ENCODE results near the gene C4orf50. TPM values are rescaled to one million over a fixed set of nuclear protein-coding genes. Genes with fewer than 3 reads are reported as not detected.

Gene C4orf50
- total and polyA plus RNA-seq, 11 donors: 0.05 to 0.11 TPM; not detected in 9

DNA sequence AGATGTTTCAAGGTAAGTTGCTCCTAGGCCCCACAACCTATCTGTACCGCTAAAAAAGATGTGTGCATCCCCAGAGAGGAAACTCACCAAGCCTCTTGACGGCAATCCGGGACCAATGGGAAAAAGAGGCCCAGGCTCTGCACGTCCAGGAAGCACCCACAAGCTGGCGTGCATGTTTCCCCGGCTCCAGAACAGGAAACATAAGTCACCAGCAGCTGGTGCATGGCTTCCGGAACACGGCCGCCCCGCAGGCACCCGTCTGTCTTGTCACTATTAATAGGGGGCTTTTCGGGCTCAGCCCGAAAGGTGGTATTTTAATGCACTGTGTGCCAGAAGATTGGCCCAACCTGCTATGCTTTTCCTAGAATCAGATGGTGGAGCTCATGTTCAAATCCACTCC is 147.5 kb downstream of the C4orf50 start:
- Histone ChIP-seq H3K4me3 (no peak overlapping the region), H3K36me3 (no peaks in the 10 kb centered on the region), H3K9me3 (no peaks in the 10 kb centered on the region), H3K27me3 (peaks cover 0 to 8% (median 0%) of the 10 kb centered on the region in 9 donors), H3K27ac (no peak overlapping the region), H3K4me1 (no peaks in the 10 kb centered on the region)
- DNase-seq: no peak
- WGBS, 4 donors: 70 to 91% (median 74%) methylated on average over 12 to 13 of the region's 13 CpGs
- no peak for ATAC-seq
- TF ChIP-seq, protein P1, sequence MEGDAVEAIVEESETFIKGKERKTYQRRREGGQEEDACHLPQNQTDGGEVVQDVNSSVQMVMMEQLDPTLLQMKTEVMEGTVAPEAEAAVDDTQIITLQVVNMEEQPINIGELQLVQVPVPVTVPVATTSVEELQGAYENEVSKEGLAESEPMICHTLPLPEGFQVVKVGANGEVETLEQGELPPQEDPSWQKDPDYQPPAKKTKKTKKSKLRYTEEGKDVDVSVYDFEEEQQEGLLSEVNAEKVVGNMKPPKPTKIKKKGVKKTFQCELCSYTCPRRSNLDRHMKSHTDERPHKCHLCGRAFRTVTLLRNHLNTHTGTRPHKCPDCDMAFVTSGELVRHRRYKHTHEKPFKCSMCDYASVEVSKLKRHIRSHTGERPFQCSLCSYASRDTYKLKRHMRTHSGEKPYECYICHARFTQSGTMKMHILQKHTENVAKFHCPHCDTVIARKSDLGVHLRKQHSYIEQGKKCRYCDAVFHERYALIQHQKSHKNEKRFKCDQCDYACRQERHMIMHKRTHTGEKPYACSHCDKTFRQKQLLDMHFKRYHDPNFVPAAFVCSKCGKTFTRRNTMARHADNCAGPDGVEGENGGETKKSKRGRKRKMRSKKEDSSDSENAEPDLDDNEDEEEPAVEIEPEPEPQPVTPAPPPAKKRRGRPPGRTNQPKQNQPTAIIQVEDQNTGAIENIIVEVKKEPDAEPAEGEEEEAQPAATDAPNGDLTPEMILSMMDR (IDR thresholded peaks at IDR 0.05): no peak
- no peak for TF ChIP-seq POLR2A (IDR thresholded peaks at IDR 0.05)
- intact Hi-C loops (cut with DNase I): no loop called here

DNA sequence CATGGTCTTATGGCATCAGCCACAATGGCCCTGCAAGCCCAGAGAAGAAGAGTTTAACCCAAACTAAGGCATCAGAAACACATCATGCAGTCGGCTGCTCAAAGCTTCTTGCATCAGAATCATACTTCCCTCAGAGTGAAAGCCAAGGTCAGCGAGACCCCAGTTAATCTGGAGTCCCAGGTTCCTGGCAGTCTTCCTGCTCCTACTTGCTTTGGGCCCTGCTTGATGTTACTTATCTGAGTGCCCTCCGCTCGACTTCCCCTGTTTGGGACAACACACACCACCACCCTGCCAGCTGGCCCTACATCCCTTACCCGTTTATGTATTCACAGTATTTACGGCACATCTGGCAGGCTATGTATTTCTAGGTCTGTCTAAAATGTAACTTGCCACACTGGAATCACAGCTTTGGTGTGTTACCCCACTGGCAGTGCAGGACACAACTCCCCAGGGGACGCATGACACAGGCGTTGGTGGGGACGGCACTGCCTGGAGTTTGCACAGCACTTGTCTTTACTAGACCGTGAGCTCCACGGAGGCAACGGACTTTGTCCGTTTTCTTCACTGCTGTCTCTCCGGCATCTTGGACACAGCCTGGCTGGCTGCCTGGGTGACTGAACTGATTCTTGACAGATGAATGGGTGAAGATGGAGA is 148.1 kb downstream of the C4orf50 start:
- intact Hi-C loops (cut with DNase I): no loop called here
- WGBS, 4 donors: 85 to 87% (median 86%) methylated on average over 14 of the region's 14 CpGs
- no peak for ATAC-seq

DNA sequence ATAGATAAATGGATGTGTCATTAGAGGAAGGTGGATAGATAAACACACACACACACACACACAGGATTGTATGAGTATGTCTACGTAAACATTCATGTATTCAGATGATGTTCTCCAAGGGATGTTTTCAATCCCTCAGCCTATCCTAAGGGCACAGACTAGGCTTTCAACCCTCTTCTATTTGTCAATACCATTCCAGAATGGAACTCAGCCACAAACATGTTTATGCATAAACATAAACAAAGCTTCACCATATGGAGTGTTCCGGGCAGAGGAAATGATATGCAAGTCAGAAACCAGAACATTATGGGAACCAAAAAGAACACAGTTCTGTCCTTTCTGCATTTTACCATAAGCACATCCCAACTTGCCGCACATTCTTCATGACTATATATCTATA is 150.4 kb downstream of the C4orf50 start:
- Histone ChIP-seq H3K36me3 (no peaks in the 10 kb centered on the region), H3K27ac (no peak overlapping the region), H3K4me3 (no peak overlapping the region), H3K27me3 (peaks cover 0 to 8% (median 0%) of the 10 kb centered on the region in 9 donors), H3K4me1 (no peaks in the 10 kb centered on the region), H3K9me3 (no peaks in the 10 kb centered on the region)
- intact Hi-C loops (cut with DNase I): no loop called here
- TF ChIP-seq, protein P1 (IDR thresholded peaks at IDR 0.05): no peak
- TF ChIP-seq POLR2A (IDR thresholded peaks at IDR 0.05): no peak
- DNase-seq (no peak), ATAC-seq (no peak)
- WGBS, 4 donors: 94 to 98% (median 95%) methylated on average over 3 of the region's 3 CpGs

More for the DNA sequence above, 148.1 kb downstream of the C4orf50 start:
- H3K4me3 ChIP-seq: no peak overlapping the region
- H3K36me3 ChIP-seq: no peaks in the 10 kb centered on the region
- no peaks in the 10 kb centered on the region for H3K9me3 ChIP-seq
- H3K27me3 ChIP-seq: peaks cover 0 to 8% (median 0%) of the 10 kb centered on the region in 9 donors
- H3K27ac ChIP-seq: no peak overlapping the region
- no peaks in the 10 kb centered on the region for H3K4me1 ChIP-seq
- DNase-seq: no peak
- no peak for TF ChIP-seq POLR2A (IDR thresholded peaks at IDR 0.05)
- TF ChIP-seq, protein P1 (IDR thresholded peaks at IDR 0.05): no peak

DNA sequence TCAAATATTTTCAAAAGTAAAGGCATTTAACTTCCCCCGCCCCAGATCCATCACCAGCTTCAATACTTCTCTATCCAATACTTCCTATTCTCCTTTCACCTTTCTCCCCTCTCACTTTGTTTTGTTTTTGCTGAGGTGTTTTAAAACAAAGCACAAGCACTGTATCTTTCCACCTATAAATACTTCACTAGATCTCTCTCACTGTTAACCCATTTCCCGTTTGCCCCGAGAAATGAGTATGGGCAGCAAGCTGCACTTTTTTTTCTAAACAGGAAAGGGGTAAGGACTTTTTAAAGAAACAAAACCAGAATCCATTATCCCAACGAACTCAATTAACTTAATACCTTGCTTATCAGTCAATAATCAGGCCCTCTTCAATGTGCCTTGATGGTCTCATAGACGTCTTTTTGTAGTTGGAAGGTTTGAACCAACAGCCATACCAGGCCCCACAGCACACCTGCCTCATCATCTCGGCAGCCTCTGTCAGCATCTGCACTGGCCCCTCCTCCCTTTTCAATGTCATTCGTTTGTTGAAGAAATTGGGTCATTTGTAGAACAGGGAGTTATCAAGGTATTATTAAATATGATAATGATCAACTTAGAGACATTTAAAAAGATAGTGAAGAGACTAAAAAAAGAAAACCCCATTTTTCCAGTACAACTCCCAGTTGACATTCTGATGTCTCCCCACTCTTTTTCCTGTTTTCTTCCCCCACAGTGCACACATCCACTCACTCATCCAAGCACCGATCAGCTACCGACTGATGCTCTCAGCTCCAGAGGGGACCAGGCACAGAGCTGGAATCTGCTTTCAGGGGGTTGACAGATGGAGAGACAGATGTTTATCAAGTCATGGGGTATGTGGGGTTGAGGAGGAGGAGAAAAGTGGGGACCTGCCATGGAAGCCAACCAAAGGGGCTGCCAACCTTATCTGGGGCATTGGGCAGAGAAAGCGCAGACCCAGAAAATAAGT is 151.1 kb downstream of the C4orf50 start:
- H3K27ac ChIP-seq: no peak overlapping the region
- H3K9me3 ChIP-seq: no peaks in the 10 kb centered on the region
- H3K27me3 ChIP-seq: peaks cover 0 to 8% (median 0%) of the 10 kb centered on the region in 9 donors
- H3K4me3 ChIP-seq: no peak overlapping the region
- intact Hi-C loops (cut with DNase I): no loop called here
- TF ChIP-seq POLR2A (IDR thresholded peaks at IDR 0.05): no peak
- TF ChIP-seq, protein P1 (IDR thresholded peaks at IDR 0.05): no peak
- DNase-seq (no peak), ATAC-seq (no peak)
- no peaks in the 10 kb centered on the region for H3K4me1 ChIP-seq
- no peaks in the 10 kb centered on the region for H3K36me3 ChIP-seq
- WGBS, 4 donors: 73 to 83% (median 80%) methylated on average over 10 of the region's 10 CpGs

All from heart left ventricle (tissue), 16 donors.